Stromal cell of bone marrow (primary cell): ENCODE data around the gene PCSK6.

ENCODE experiments used
- DNase-seq: peaks from one replicate; pipeline ENCODE4 v3.0.0-alpha.2; 2012; ENCODE audit warnings: low read depth

Gene PCSK6

GRCh38 chr15:101398247-101398646, 91.3 kb downstream of the PCSK6 start:
- no peak for DNase-seq

GRCh38 chr15:101397521-101398003, 91.9 kb downstream of the PCSK6 start:
- DNase-seq, result no peak

GRCh38 chr15:101396484-101397261, 92.8 kb downstream of the PCSK6 start:
- DNase-seq, result no peak

- no peak for DNase-seq
Observed at GRCh38 chr15:101394654-101395053, 94.9 kb downstream of the PCSK6 start.

- no peak for DNase-seq
Observed at GRCh38 chr15:101394056-101394630, 95.4 kb downstream of the PCSK6 start.

- no peak for DNase-seq
Observed at GRCh38 chr15:101393172-101393571, 96.3 kb downstream of the PCSK6 start.

GRCh38 chr15:101391981-101392640, 97.4 kb downstream of the PCSK6 start:
- DNase-seq, result no peak

GRCh38 chr15:101391431-101391830, 98.1 kb downstream of the PCSK6 start:
- no peak for DNase-seq

- no peak for DNase-seq
Observed at GRCh38 chr15:101390462-101390861, 99.0 kb downstream of the PCSK6 start.

- DNase-seq, result no peak
Observed at GRCh38 chr15:101390060-101390459, 99.4 kb downstream of the PCSK6 start.

GRCh38 chr15:101389362-101389761, 100.1 kb downstream of the PCSK6 start:
- no peak for DNase-seq

GRCh38 chr15:101388046-101388445, 101.5 kb downstream of the PCSK6 start:
- no peak for DNase-seq

GRCh38 chr15:101387574-101387973, 101.9 kb downstream of the PCSK6 start:
- DNase-seq, result no peak

GRCh38 chr15:101386967-101387366, 102.5 kb downstream of the PCSK6 start:
- DNase-seq, result no peak

GRCh38 chr15:101386006-101386405, 103.5 kb downstream of the PCSK6 start:
- DNase-seq, result no peak

- no peak for DNase-seq
Observed at GRCh38 chr15:101384276-101384675, 105.2 kb downstream of the PCSK6 start.

GRCh38 chr15:101382544-101382943, 107.0 kb downstream of the PCSK6 start:
- no peak for DNase-seq

- DNase-seq, result no peak
Observed at GRCh38 chr15:101381671-101382212, 107.8 kb downstream of the PCSK6 start.

- DNase-seq, result no peak
Observed at GRCh38 chr15:101380146-101380545, 109.4 kb downstream of the PCSK6 start.

GRCh38 chr15:101379647-101380046, 109.9 kb downstream of the PCSK6 start:
- no peak for DNase-seq

GRCh38 chr15:101378879-101379278, 110.6 kb downstream of the PCSK6 start:
- no peak for DNase-seq

- no peak for DNase-seq
Observed at GRCh38 chr15:101378171-101378755, 111.2 kb downstream of the PCSK6 start.
